ENCODE measurements around the gene STPG2. TPM values are rescaled to one million over a fixed set of nuclear protein-coding genes. Genes with fewer than 3 reads are reported as not detected.

Gene STPG2
- total and polyA plus RNA-seq, 8 donors = 0.11 to 1.0 (median 0.64) TPM

DNA sequence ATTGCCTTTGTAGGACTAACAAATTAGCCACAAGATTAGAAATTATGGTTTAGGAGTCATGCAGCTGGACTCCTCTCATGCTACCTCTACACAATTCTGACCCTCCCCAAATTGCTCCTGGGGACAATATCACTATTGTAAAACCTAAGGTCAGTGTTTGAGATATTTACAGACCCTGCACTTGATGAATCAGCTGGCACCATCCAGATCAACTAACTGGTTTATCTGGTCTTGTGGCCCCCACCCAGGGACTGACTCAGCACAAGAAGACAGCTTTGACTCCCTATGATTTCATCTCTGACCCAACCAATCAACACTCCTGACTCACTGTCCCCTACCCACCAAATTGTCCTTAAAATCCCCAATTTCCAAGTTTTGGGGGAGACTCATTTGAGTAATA is 192.4 kb downstream of the STPG2 start:
- TF ChIP-seq, protein P1, sequence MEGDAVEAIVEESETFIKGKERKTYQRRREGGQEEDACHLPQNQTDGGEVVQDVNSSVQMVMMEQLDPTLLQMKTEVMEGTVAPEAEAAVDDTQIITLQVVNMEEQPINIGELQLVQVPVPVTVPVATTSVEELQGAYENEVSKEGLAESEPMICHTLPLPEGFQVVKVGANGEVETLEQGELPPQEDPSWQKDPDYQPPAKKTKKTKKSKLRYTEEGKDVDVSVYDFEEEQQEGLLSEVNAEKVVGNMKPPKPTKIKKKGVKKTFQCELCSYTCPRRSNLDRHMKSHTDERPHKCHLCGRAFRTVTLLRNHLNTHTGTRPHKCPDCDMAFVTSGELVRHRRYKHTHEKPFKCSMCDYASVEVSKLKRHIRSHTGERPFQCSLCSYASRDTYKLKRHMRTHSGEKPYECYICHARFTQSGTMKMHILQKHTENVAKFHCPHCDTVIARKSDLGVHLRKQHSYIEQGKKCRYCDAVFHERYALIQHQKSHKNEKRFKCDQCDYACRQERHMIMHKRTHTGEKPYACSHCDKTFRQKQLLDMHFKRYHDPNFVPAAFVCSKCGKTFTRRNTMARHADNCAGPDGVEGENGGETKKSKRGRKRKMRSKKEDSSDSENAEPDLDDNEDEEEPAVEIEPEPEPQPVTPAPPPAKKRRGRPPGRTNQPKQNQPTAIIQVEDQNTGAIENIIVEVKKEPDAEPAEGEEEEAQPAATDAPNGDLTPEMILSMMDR (IDR thresholded peaks at IDR 0.05) = no peak

DNA sequence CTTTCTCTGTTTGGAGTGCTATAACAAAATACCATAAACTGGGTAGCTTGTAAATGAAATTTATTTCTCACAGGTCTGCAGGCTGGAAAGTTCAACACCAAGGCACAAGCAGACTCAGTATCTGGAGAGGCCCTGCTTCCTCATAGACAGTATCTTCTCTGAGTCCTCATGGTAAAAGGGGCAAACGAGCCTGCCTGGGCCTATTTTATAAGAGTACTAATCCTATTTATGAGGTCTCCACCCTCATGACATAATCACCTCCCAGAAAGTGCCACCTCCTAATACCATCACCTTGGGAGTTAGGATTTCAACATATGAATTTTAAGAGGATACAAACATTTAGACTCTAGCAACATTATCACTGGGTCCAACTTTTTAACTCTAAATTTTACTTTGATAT is 200.3 kb downstream of the STPG2 start:
- ATAC-seq = no peak
- no peak overlapping the region for H3K27ac ChIP-seq
- FAIRE-seq = no peak
- no peaks in the 10 kb centered on the region for H3K36me3 ChIP-seq
- H3K4me1 ChIP-seq = no peaks in the 10 kb centered on the region
- WGBS, 2 donors = 44 to 45% methylated on average over 1 of the region's 1 CpG
- DNase-seq = no peak
- H3K27me3 ChIP-seq = no peaks in the 10 kb centered on the region
- intact Hi-C loops (cut with DNase I) = no loop called here
- H3K9me3 ChIP-seq = no peaks in the 10 kb centered on the region
- no peak overlapping the region for H3K4me3 ChIP-seq
- TF ChIP-seq, protein P1 (IDR thresholded peaks at IDR 0.05) = no peak

More for the DNA sequence above, 192.4 kb downstream of the STPG2 start:
- no peaks in the 10 kb centered on the region for H3K9me3 ChIP-seq
- H3K36me3 ChIP-seq = no peaks in the 10 kb centered on the region
- intact Hi-C loops (cut with DNase I) = no loop called here
- DNase-seq (no peak), ATAC-seq (no peak), FAIRE-seq (no peak)
- H3K4me3 ChIP-seq = no peak overlapping the region
- no peak overlapping the region for H3K27ac ChIP-seq
- H3K4me1 ChIP-seq = no peaks in the 10 kb centered on the region
- H3K27me3 ChIP-seq = no peaks in the 10 kb centered on the region

DNA sequence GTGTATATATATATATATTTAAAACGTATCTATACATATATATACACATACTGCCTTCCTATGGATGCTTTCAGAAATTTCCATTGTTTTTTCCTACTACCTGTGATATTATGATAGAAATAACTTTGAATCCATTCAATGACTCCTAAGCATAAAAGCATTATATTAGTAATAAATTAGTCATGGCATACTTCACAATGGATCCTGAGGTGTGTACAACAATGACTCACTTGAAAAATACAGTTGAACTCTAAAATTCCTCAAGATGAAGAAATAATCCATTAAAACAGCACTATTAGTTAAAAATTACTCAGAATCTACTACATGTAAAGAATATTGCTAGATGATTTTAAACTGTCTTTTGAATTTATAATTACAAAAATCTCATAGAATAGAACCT is 201.1 kb downstream of the STPG2 start:
- FAIRE-seq (no peak), ATAC-seq (no peak), DNase-seq (no peak)
- no peaks in the 10 kb centered on the region for H3K9me3 ChIP-seq
- no peak overlapping the region for H3K27ac ChIP-seq
- H3K27me3 ChIP-seq = no peaks in the 10 kb centered on the region
- WGBS, 2 donors = 46 to 60% methylated on average over 1 of the region's 1 CpG
- TF ChIP-seq, protein P1 (IDR thresholded peaks at IDR 0.05) = no peak
- no peak overlapping the region for H3K4me3 ChIP-seq
- intact Hi-C loops (cut with DNase I) = no loop called here
- H3K4me1 ChIP-seq = no peaks in the 10 kb centered on the region
- no peaks in the 10 kb centered on the region for H3K36me3 ChIP-seq

DNA sequence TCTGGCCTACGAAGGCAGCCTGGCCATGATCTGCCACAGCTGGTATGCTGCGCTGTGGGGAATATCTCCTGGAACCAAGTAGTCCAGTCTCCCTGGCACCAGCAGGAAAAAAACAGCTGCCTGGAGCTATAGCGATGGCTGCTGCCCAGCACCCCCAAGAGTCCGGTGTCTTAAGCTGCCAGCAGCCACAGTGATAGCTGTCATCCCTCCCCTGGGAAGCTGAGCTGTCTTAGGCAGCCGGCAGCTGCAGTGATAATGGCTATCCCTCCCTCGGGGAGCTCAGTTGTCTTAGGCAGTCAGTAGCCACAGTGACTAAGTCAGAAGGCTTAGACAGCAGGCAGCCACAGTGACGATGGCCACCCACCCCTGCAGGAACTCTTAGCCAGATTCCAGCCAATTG is 205.1 kb downstream of the STPG2 start:
- no peaks in the 10 kb centered on the region for H3K9me3 ChIP-seq
- H3K27me3 ChIP-seq = no peaks in the 10 kb centered on the region
- no peak for FAIRE-seq
- H3K27ac ChIP-seq = no peak overlapping the region
- H3K4me3 ChIP-seq = no peak overlapping the region
- no peak for DNase-seq
- H3K36me3 ChIP-seq = no peaks in the 10 kb centered on the region
- no peaks in the 10 kb centered on the region for H3K4me1 ChIP-seq
- WGBS, 2 donors = 80 to 89% methylated on average over 7 of the region's 7 CpGs
- intact Hi-C loops (cut with DNase I) = no loop called here
- TF ChIP-seq, protein P1 (IDR thresholded peaks at IDR 0.05) = no peak
- ATAC-seq = no peak

DNA sequence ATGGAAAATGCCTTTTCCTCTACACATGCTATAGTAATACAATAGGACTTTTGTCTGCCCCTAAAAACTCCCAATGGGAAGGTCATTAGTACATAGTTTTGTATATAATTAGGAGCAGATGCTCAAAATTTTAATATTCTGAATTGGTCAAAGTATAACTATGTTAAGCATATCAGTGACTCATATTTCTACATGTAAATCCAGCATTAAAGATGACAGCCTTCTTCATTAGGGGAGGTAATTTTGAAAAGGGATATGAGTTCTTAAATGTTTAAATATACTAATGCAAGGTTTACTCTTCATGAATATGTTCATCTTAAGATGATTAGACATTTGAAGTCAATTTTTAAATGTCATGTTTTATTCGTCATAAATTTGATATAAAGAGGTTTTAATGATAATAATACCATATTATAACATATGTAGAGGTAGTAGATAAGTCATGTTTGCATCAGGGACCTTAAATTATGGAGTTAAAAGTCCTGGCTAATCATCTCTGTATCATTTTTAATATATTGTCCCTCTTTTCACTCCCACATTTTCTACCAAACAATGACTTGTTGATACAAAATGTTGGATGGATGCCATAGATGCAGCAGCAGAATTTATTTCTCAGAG is 218.8 kb downstream of the STPG2 start:
- no peak overlapping the region for H3K27ac ChIP-seq
- intact Hi-C loops (cut with DNase I) = no loop called here
- H3K36me3 ChIP-seq = no peaks in the 10 kb centered on the region
- no peaks in the 10 kb centered on the region for H3K4me1 ChIP-seq
- H3K9me3 ChIP-seq = no peaks in the 10 kb centered on the region
- WGBS, 2 donors = 36 to 53% methylated on average over 1 of the region's 1 CpG
- ATAC-seq (no peak), FAIRE-seq (no peak), DNase-seq (no peak)
- H3K4me3 ChIP-seq = no peak overlapping the region
- H3K27me3 ChIP-seq = no peaks in the 10 kb centered on the region
- TF ChIP-seq, protein P1 (IDR thresholded peaks at IDR 0.05) = no peak
